NT2/D1 (cell line): ENCODE data around the gene GNAL.
"Not testable (repeated sequence)": the region's sequence is repeated elsewhere in the genome, so short reads cannot be mapped to it uniquely, and the experiment has no call there.

Experiments used
- DNase-seq: peaks from one replicate; pipeline ENCODE4 v3.0.0-alpha.2; 2011; ENCODE audit warnings: low read depth, low spot score
- H3K27me3 ChIP-seq: 2 replicates; pipeline ENCODE4 v1.6.0; 2011; ENCODE audit warnings: mild to moderate bottlenecking; ENCODE audit not compliant: insufficient read length, insufficient read depth
- H3K36me3 ChIP-seq: 2 replicates; pipeline ENCODE4 v1.6.1; 2011; ENCODE audit warnings: mild to moderate bottlenecking, low read length, mixed read lengths; ENCODE audit not compliant: insufficient read depth, insufficient read length
- H3K4me1 ChIP-seq: 2 replicates; pipeline ENCODE4 v1.5.1; 2011; ENCODE audit not compliant: insufficient read depth, insufficient read length
- H3K4me3 ChIP-seq: 2 replicates; pipeline ENCODE4 v1.5.1; 2011; ENCODE audit warnings: low read depth; ENCODE audit not compliant: insufficient read length
- H3K9ac ChIP-seq: 2 replicates; pipeline ENCODE4 v1.6.0; 2011; ENCODE audit warnings: low read depth; ENCODE audit not compliant: insufficient read length
- H3K9me3 ChIP-seq: 2 replicates; pipeline ENCODE4 v1.5.1; 2011; ENCODE audit warnings: mild to moderate bottlenecking, low read length; ENCODE audit not compliant: insufficient read depth
- SUZ12 ChIP-seq: IDR thresholded peaks from 2 replicates; pipeline ENCODE4 v1.6.1; 2011; ENCODE audit not compliant: insufficient read length, insufficient read depth; ENCODE audit errors: extremely low read depth
- YY1 ChIP-seq: IDR thresholded peaks from 2 replicates; pipeline ENCODE4 v1.6.1; 2011; ENCODE audit not compliant: insufficient read length, insufficient read depth
- ZNF274 ChIP-seq: IDR thresholded peaks from 2 replicates; pipeline ENCODE4 v1.6.1; 2011; ENCODE audit warnings: mild to moderate bottlenecking, low read depth, low read length

Gene GNAL

GRCh38 chr18:11676386-11676785, 12.7 kb upstream of the GNAL start:
- Histone ChIP-seq H3K4me3 (no peak overlapping the region), H3K9me3 (no peaks in the 10 kb centered on the region; the same call in 1 of the 2 replicates), H3K9ac (no peak overlapping the region), H3K27me3 (no peaks in the 10 kb centered on the region), H3K36me3 (no peaks in the 10 kb centered on the region), H3K4me1 (no peaks in the 10 kb centered on the region)
- TF ChIP-seq SUZ12 (no peak), YY1 (no peak), ZNF274 (no peak)
- DNase-seq = no peak

DNA sequence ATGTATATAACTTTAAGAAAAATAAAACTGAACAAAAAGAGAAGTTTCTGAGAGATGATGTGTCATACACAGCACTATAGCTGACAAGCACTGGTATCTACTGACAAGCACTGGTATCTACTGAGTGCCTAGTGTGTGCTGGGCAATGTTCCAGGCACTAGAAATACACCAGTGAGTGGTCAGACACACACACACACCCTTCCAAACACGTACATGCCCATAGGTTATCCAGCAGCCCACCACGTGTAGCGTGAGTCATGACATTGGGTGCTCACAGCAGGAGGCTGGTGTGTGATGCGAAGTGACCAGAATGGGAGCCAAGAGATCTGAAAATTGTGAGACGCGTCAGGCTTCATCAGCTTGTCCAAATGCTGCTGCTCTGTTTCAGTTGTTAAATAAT, 12.2 kb upstream of the GNAL start:
- DNase-seq = no peak
- TF ChIP-seq YY1 = no peak
- no peak for TF ChIP-seq SUZ12
- no peak for TF ChIP-seq ZNF274
- no peaks in the 10 kb centered on the region; the same call in 1 of the 2 replicates for H3K9me3 ChIP-seq
- no peaks in the 10 kb centered on the region for H3K36me3 ChIP-seq
- no peaks in the 10 kb centered on the region for H3K27me3 ChIP-seq
- no peak overlapping the region for H3K9ac ChIP-seq
- H3K4me1 ChIP-seq = no peaks in the 10 kb centered on the region
- no peak overlapping the region for H3K4me3 ChIP-seq

- Histone ChIP-seq H3K4me3 (no peak overlapping the region), H3K4me1 (no peaks in the 10 kb centered on the region), H3K9ac (no peak overlapping the region), H3K36me3 (no peaks in the 10 kb centered on the region), H3K27me3 (no peaks in the 10 kb centered on the region), H3K9me3 (no peaks in the 10 kb centered on the region; the same call in 1 of the 2 replicates)
- TF ChIP-seq ZNF274 (no peak), SUZ12 (no peak), YY1 (no peak)
- no peak for DNase-seq
Measured at GRCh38 chr18:11678211-11678610, 10.9 kb upstream of the GNAL start.

DNA sequence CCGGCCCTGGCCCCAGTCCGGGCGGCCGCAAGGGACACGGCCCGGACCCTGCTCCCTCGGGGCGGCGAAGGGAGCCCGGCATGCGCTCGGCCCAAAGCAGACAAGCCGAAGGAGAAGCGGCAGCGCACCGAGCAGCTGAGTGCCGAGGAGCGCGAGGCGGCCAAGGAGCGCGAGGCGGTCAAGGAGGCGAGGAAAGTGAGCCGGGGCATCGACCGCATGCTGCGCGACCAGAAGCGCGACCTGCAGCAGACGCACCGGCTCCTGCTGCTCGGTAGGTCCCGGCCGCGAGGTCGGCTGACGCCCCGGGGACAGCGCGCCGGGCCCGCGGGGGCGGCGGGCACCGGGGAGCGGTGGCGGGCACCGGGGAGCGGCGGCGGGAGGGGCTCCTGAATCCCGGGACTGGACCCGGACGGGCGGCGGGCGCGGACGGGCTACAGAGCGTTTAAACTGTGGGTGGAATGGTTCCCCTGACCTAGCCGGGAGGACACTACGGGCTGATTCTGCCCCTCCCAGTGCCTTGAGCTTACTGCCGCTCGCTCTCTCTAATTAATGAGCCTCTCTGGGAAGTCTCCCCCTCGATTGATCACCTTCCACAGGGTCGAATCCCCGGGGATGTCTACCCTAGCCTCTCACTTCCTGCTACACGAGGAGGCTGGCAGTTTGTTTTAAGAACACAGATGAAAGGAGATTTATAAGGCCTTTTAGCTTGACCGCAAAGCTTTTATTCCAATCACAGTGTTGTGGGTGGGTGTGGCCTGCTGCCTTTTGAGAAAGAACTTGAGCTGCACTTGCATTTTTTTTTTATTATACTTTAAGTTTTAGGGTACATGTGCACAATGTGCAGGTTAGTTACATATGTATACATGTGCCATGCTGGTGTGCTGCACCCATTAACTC, 853 bp downstream of the GNAL start:
- H3K9me3 ChIP-seq = no peaks in the 10 kb centered on the region
- no peak for TF ChIP-seq YY1
- no peak for TF ChIP-seq ZNF274
- TF ChIP-seq SUZ12 = no peak
- H3K36me3 ChIP-seq = no peaks in the 10 kb centered on the region
- no peaks in the 10 kb centered on the region for H3K4me1 ChIP-seq
- peak overlapping the region; percentile 59 for H3K4me3 ChIP-seq
- H3K27me3 ChIP-seq = peaks cover 9% of the 10 kb centered on the region
- DNase-seq = no peak
- peak overlapping the region; percentile 77 for H3K9ac ChIP-seq

DNA sequence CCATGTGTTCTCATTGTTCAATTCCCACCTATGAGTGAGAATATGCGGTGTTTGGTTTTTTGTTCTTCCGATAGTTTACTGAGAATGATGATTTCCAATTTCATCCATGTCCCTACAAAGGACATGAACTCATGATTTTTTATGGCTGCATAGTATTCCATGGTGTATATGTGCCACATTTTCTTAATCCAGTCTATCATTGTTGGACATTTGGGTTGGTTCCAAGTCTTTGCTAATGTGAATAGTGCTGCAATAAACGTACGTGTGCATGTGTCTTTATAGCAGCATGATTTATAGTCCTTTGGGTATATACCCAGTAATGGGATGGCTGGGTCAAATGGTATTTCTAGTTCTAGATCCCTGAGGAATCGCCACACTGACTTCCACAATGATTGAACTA, 1.6 kb downstream of the GNAL start:
- H3K4me3 ChIP-seq, H3K36me3 ChIP-seq, H3K27me3 ChIP-seq, DNase-seq, H3K9me3 ChIP-seq, H3K9ac ChIP-seq, H3K4me1 ChIP-seq: not testable (repeated sequence)

DNA sequence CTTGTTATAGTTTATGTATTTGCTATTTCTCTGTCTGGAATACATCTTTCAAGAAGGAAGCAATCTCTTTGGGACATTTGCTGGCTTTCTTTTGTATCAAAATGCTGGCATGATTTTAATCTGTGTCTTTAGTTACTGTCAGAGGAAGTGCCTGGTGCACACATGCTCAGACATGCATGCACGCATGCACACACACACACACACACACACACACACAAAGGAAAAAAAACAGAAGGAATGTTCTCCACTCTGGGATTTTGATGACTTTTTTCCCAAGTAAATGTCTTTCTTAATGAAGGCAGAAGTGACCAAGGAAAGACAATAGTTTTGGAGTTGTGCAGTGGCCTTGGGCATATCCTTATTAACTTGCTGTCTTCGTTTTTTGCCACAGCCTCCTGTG, 6.7 kb downstream of the GNAL start:
- H3K9me3 ChIP-seq = no peaks in the 10 kb centered on the region
- TF ChIP-seq ZNF274 (no peak), YY1 (no peak), SUZ12 (no peak)
- DNase-seq = no peak
- H3K4me3 ChIP-seq = no peak overlapping the region
- no peaks in the 10 kb centered on the region for H3K4me1 ChIP-seq
- no peak overlapping the region for H3K9ac ChIP-seq
- H3K36me3 ChIP-seq = no peaks in the 10 kb centered on the region
- H3K27me3 ChIP-seq = no peaks in the 10 kb centered on the region

DNA sequence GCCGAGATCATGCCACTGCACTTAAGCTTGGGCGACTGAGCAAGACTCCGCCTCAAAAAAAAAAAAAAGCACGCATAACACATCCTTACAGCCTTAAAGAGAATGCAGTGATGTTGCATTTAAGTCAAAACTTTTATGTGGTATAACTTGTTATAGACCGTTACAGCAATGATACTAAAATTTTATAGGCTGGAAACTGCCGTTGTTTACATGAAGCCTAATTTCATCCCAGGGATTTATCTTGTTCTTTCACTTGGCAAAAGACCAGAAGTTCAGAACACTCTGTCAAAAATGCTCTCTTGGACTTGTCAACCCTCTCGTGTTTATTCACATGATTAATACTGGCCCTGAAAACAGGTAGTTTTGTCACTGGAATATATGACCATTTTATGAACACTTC, 7.4 kb downstream of the GNAL start:
- no peak overlapping the region for H3K9ac ChIP-seq
- H3K4me3 ChIP-seq = no peak overlapping the region
- TF ChIP-seq SUZ12 (no peak), YY1 (no peak), ZNF274 (no peak)
- no peak for DNase-seq
- H3K9me3 ChIP-seq = no peaks in the 10 kb centered on the region
- no peaks in the 10 kb centered on the region for H3K36me3 ChIP-seq
- H3K27me3 ChIP-seq = no peaks in the 10 kb centered on the region
- H3K4me1 ChIP-seq = no peaks in the 10 kb centered on the region
